Ishikawa (cell line): Measurements from ENCODE around the gene AKR1A1.

ENCODE experiments used
- CEBPB ChIP-seq: IDR thresholded peaks from 2 replicates; pipeline ENCODE4 v1.6.1; 2012
- CREB1 ChIP-seq: IDR thresholded peaks from 2 replicates; pipeline ENCODE4 v1.6.1; 2012; ENCODE audit warnings: low read depth
- EGR1 ChIP-seq: IDR thresholded peaks from 2 replicates; pipeline ENCODE4 v1.6.1; 2012
- EP300 ChIP-seq: IDR thresholded peaks from 2 replicates; pipeline ENCODE4 v1.6.1; 2012; ENCODE audit warnings: borderline replicate concordance
- FOXM1 ChIP-seq: IDR thresholded peaks from 2 replicates; pipeline ENCODE4 v1.6.1; 2012; ENCODE audit warnings: low read depth, borderline replicate concordance
- NFIC ChIP-seq: IDR thresholded peaks from 2 replicates; pipeline ENCODE4 v1.6.1; 2012
- RAD21 ChIP-seq: IDR thresholded peaks from 2 replicates; pipeline ENCODE4 v1.6.1; 2012; ENCODE audit warnings: low read depth
- TAF1 ChIP-seq: IDR thresholded peaks from 2 replicates; pipeline ENCODE4 v1.6.1; 2012; ENCODE audit warnings: low read depth, mild to moderate bottlenecking
- TCF12 ChIP-seq: IDR thresholded peaks from 2 replicates; pipeline ENCODE4 v1.6.1; 2012; ENCODE audit warnings: low read depth
- TEAD4 ChIP-seq: IDR thresholded peaks from 2 replicates; pipeline ENCODE4 v1.6.1; 2012
- YY1 ChIP-seq: IDR thresholded peaks from 2 replicates; pipeline ENCODE4 v1.6.1; 2012; ENCODE audit warnings: low read depth
- ZBTB7A ChIP-seq: IDR thresholded peaks from 2 replicates; pipeline ENCODE4 v1.6.1; 2012; ENCODE audit warnings: low read depth
- TF ChIP-seq, protein P1 (sequence below): IDR thresholded peaks from 2 replicates; pipeline ENCODE4 v1.6.1; 2012; ENCODE audit warnings: low read depth, mild to moderate bottlenecking
- TF ChIP-seq, protein P2 (sequence below): IDR thresholded peaks from 2 replicates; pipeline ENCODE4 v1.6.1; 2012
- TF ChIP-seq, protein P3 (sequence below): IDR thresholded peaks from 2 replicates; pipeline ENCODE4 v1.6.1; 2012

AKR1A1 gene

DNA sequence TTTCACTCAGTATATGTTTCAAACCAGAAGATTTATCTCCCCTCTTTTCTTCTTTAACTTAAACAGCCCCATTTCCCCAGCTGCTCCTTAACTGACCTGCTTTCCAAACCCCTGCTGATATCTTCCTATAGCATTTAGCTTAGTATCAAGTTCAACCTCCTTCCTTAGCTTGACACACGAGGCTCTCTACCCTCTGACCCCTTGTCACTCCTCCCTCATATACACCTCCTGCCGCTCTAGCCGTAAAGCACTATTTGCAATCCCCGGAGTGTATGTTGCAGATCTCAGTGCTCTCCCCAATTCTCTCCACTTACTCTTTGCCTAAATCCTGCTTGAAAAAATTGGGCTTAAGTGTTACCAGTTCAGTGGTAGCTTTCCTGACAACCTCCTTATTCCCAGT, 13.7 kb upstream of the AKR1A1 start:
- no peak for TF ChIP-seq CEBPB
- TF ChIP-seq TAF1, result no peak
- TF ChIP-seq TEAD4, result no peak
- no peak for TF ChIP-seq CREB1
- TF ChIP-seq EP300, result no peak
- TF ChIP-seq, protein P1, sequence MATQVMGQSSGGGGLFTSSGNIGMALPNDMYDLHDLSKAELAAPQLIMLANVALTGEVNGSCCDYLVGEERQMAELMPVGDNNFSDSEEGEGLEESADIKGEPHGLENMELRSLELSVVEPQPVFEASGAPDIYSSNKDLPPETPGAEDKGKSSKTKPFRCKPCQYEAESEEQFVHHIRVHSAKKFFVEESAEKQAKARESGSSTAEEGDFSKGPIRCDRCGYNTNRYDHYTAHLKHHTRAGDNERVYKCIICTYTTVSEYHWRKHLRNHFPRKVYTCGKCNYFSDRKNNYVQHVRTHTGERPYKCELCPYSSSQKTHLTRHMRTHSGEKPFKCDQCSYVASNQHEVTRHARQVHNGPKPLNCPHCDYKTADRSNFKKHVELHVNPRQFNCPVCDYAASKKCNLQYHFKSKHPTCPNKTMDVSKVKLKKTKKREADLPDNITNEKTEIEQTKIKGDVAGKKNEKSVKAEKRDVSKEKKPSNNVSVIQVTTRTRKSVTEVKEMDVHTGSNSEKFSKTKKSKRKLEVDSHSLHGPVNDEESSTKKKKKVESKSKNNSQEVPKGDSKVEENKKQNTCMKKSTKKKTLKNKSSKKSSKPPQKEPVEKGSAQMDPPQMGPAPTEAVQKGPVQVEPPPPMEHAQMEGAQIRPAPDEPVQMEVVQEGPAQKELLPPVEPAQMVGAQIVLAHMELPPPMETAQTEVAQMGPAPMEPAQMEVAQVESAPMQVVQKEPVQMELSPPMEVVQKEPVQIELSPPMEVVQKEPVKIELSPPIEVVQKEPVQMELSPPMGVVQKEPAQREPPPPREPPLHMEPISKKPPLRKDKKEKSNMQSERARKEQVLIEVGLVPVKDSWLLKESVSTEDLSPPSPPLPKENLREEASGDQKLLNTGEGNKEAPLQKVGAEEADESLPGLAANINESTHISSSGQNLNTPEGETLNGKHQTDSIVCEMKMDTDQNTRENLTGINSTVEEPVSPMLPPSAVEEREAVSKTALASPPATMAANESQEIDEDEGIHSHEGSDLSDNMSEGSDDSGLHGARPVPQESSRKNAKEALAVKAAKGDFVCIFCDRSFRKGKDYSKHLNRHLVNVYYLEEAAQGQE, result no peak
- no peak for TF ChIP-seq RAD21
- no peak for TF ChIP-seq ZBTB7A
- no peak for TF ChIP-seq YY1
- TF ChIP-seq NFIC, result no peak
- no peak for TF ChIP-seq TCF12
- TF ChIP-seq, protein P2, sequence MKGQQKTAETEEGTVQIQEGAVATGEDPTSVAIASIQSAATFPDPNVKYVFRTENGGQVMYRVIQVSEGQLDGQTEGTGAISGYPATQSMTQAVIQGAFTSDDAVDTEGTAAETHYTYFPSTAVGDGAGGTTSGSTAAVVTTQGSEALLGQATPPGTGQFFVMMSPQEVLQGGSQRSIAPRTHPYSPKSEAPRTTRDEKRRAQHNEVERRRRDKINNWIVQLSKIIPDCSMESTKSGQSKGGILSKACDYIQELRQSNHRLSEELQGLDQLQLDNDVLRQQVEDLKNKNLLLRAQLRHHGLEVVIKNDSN, result no peak
- TF ChIP-seq FOXM1, result no peak
- TF ChIP-seq, protein P3, sequence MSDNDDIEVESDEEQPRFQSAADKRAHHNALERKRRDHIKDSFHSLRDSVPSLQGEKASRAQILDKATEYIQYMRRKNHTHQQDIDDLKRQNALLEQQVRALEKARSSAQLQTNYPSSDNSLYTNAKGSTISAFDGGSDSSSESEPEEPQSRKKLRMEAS, result no peak
- no peak for TF ChIP-seq EGR1

DNA sequence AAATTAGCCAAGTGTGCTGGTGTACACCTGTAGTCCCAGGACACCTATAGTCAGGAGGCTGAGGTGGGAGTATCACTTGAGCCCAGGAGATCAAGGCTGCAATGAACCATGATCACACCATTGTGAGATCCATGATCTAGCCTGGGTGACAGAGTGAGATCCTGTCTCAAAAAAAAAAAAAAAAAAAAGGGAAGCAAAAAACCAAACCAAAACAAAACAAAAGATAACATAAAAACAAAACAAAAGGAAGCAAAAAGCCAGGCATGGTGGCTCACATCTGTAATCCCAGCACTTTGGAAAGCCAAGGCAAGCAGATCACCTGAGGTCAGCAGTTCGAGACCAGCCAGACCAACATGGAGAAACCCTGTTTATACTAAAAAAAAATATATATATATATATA, 9.4 kb upstream of the AKR1A1 start:
- TF ChIP-seq TCF12 (no peak), EGR1 (no peak), FOXM1 (no peak), CREB1 (no peak), TEAD4 (no peak), NFIC (no peak), EP300 (no peak), TAF1 (no peak)
- TF ChIP-seq, protein P1, result no peak
- TF ChIP-seq, protein P2, result no peak

DNA sequence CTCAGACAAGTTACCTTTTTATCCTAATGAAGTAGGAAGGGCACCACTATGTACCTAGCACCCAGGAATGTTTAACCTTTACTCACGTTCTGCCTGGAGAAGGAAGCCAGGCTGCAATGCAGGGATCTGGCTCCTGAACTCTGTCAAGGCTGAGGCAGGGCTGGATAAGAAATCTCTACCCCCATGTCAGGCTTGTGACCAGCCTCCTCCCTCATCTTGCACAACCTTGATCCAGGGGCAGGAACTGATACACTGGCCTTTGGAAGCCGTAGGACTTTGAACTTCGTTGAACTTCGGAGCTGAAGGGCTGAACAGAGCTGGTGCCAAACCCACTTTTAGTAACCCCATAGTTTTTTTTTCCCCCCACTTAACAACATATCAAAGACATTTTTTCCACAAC, 8.0 kb upstream of the AKR1A1 start:
- TF ChIP-seq EGR1 (no peak), YY1 (no peak), CREB1 (no peak), ZBTB7A (no peak), RAD21 (no peak), CEBPB (no peak), FOXM1 (no peak)

DNA sequence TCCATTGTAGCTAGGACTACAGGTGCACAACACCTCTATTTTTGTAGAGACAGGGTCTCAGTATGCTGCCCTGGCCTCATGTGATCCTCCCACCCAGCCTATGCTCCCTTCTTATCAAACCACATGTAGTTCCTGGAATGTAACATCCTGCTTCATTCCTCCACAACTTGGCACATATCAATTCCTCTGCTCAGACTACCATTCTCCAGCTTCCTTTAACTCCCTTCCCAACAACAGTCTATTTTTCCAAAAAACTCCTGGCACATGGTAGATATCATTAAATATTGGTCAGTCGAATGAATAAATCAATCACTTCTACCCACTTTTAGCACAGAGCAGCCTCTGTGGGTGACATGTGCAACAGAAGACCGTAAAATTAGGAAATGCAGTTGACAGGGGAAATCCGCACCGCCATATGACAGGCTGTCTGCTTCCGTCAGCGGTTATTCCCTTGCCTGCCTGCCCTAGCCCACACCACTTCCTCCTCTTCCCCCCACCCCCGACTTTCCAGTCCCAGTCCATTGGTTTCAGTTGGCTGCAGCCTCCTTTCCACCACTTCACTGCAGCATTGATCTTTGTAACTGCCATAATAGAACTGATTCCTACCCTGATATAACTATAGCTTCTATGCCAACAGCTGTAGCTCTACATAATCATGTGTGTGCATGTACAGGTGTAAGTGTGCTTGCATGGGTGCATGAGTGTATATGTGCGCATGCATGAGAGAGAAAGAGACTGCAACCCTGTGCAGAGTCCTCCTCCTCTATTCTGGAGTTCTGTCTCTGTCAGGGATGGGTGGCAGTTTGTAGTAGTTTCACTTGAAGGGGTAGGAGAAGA, 6.8 kb upstream of the AKR1A1 start:
- TF ChIP-seq TCF12 (no peak), TAF1 (no peak), RAD21 (no peak), TEAD4 (no peak), EP300 (no peak), YY1 (no peak), EGR1 (no peak), FOXM1 (no peak), CEBPB (no peak), NFIC (no peak), CREB1 (no peak)
- TF ChIP-seq, protein P2, result no peak
- TF ChIP-seq, protein P1, result no peak
- TF ChIP-seq, protein P3, result no peak
